HEK293 (cell line): ENCODE data around the gene CBFA2T2.
A peak's percentile ranks its signal among the peaks of the same experiment; 100 is the strongest.

Experiments used
- CTCF ChIA-PET: fragments of 350-600 bp; formaldehyde crosslinking; extraction: SDS; loops from one replicate; lab custom pipeline; 2021; ENCODE audit warnings: antibody characterized with exemption; lab: Yijun Ruan, JAX
- POLR2A ChIA-PET: fragments of 300-600 bp; formaldehyde crosslinking; extraction: SDS; loops from one replicate; lab custom pipeline; 2020; ENCODE audit warnings: antibody characterized with exemption, inconsistent platforms; lab: Yijun Ruan, JAX
- H3K27ac ChIP-seq: fragments of 200-500 bp; sonication (Bioruptor generic); 2 replicates; pipeline ENCODE4 v1.5.1; 2014; ENCODE audit warnings: low read depth, low read length, control low read depth, inconsistent platforms; ENCODE audit errors: extremely low read depth
- H3K36me3 ChIP-seq, 2 experiments: fragments of 200-500 bp in 1 of 2; sonication (Bioruptor generic) in 1 of 2; 1 replicate in 1 of 2; 2 replicates in 1 of 2; pipeline ENCODE4 v1.5.1; 2014 to 2017; ENCODE audit warnings: inconsistent platforms in 2 of 2, low read length in 2 of 2; ENCODE audit not compliant: control insufficient read depth in 2 of 2, insufficient read depth in 1 of 2
- H3K4me1 ChIP-seq: fragments of 200-500 bp; sonication (Bioruptor generic); 2 replicates; pipeline ENCODE4 v1.5.1; 2014; ENCODE audit warnings: mild to moderate bottlenecking, low read length, inconsistent platforms; ENCODE audit not compliant: control insufficient read depth, insufficient read depth
- H3K4me3 ChIP-seq: 2 replicates; pipeline ENCODE4 v1.5.1; 2011; ENCODE audit warnings: low read depth, mild to moderate bottlenecking, control low read depth, low read length, moderate library complexity
- H3K9me3 ChIP-seq: fragments of 200-500 bp; sonication (Bioruptor generic); 2 replicates; pipeline ENCODE4 v1.5.1; 2014; ENCODE audit warnings: low read depth, low read length, inconsistent platforms; ENCODE audit not compliant: control insufficient read depth, insufficient read depth
- CTCF ChIP-seq: fragments of 450-650 bp; formaldehyde crosslinking; IDR thresholded peaks from 2 replicates; pipeline ENCODE4 v1.5.1; 2016; ENCODE audit warnings: missing biosample characterization, missing genetic modification characterization
- SCRT2 ChIP-seq: fragments of 450-650 bp; formaldehyde crosslinking; IDR thresholded peaks from 2 replicates; pipeline ENCODE4 v1.5.1; 2016; ENCODE audit warnings: missing biosample characterization, missing genetic modification characterization
- TCF7L2 ChIP-seq: IDR thresholded peaks from 2 replicates; pipeline ENCODE4 v1.6.1; 2011; ENCODE audit warnings: low read depth, mild to moderate bottlenecking, inconsistent platforms, low read length, moderate library complexity, borderline replicate concordance
- ZBTB10 ChIP-seq: fragments of 450-650 bp; formaldehyde crosslinking; IDR thresholded peaks from 2 replicates; pipeline ENCODE4 v1.5.1; 2016; ENCODE audit warnings: missing biosample characterization, missing genetic modification characterization
- ZFP3 ChIP-seq: fragments of 450-650 bp; formaldehyde crosslinking; IDR thresholded peaks from 2 replicates; pipeline ENCODE4 v1.5.1; 2016; ENCODE audit warnings: low read depth, missing biosample characterization, missing genetic modification characterization
- ZNF146 ChIP-seq: fragments of 450-650 bp; formaldehyde crosslinking; IDR thresholded peaks from 2 replicates; pipeline ENCODE4 v1.5.1; 2016; ENCODE audit warnings: missing biosample characterization, missing genetic modification characterization
- ZNF292 ChIP-seq: fragments of 450-650 bp; formaldehyde crosslinking; IDR thresholded peaks from 2 replicates; pipeline ENCODE4 v1.5.1; 2016; ENCODE audit warnings: low read depth, missing biosample characterization, missing genetic modification characterization, borderline replicate concordance
- ZNF335 ChIP-seq: fragments of 450-650 bp; formaldehyde crosslinking; conservative IDR thresholded peaks from 2 replicates; pipeline ENCODE4 v1.5.1; 2016; ENCODE audit warnings: missing biosample characterization, missing genetic modification characterization
- ZNF37A ChIP-seq: fragments of 450-650 bp; IDR thresholded peaks from 2 replicates; pipeline ENCODE4 v1.5.1; 2018; ENCODE audit warnings: missing biosample characterization, missing genetic modification characterization
- ZNF48 ChIP-seq: fragments of 450-650 bp; formaldehyde crosslinking; IDR thresholded peaks from 2 replicates; pipeline ENCODE4 v1.5.1; 2016; ENCODE audit warnings: missing biosample characterization, missing genetic modification characterization
- ZNF585B ChIP-seq: fragments of 450-650 bp; formaldehyde crosslinking; IDR thresholded peaks from 2 replicates; pipeline ENCODE4 v1.5.1; 2016; ENCODE audit warnings: missing biosample characterization, missing genetic modification characterization
- ZNF654 ChIP-seq: fragments of 450-650 bp; formaldehyde crosslinking; IDR thresholded peaks from 2 replicates; pipeline ENCODE4 v1.5.1; 2016; ENCODE audit warnings: low read depth, missing biosample characterization, missing genetic modification characterization
- ZSCAN4 ChIP-seq: fragments of 450-650 bp; formaldehyde crosslinking; IDR thresholded peaks from 2 replicates; pipeline ENCODE4 v1.5.1; 2017; ENCODE audit warnings: missing biosample characterization, missing genetic modification characterization
- TF ChIP-seq, protein P1 (sequence below): fragments of 450-650 bp; formaldehyde crosslinking; IDR thresholded peaks from 2 replicates; pipeline ENCODE4; 2016; ENCODE audit warnings: missing biosample characterization, missing genetic modification characterization
- TF ChIP-seq, protein P2 (sequence below): sonication (generic); formaldehyde crosslinking; IDR thresholded peaks from 2 replicates; pipeline ENCODE4 v1.8.1; 2022; ENCODE audit warnings: mild to moderate bottlenecking, moderate library complexity, missing genetic modification reagents

The CBFA2T2 gene

DNA sequence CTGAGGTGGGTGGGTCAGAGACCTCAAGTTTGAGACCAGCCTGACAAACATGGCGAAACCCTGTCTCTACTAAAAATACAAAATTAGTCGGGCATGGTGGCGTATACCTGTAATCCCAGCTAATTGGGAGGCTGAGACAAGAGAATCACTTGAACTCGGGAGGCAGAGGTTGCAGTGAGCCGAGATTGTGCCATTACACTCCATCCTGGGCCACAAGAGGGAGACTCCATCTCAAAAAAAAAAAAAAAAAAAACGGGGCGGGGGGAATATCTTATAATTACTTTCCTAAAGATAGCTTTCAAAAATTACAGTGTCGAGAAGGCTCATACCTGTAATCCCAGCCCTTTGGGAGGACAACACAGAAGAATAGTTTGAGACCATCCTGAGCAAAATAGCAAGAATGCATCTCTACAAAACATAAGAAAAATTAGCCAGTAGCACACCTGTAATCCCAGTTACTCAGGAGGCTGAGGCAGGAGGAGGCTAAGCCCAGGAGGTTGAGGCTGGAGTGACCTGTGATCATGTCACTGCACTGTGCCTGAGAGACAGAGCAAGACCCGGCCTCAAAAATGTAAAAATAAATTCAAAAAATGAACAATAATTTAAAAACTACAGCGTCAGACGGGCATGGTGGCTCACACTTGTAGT, 25.8 kb downstream of the CBFA2T2 start:
- CTCF ChIA-PET, result interaction anchor here (0.5 to 1.2 kb wide), 7 partner anchors 12 to 1127 kb away, joined by 3 to 7 read pairs (median 3); no protein-coding TSS in a partner anchor

More for the DNA sequence above, 25.8 kb downstream of the CBFA2T2 start:
- POLR2A ChIA-PET, result interaction anchor here (0.6 kb wide), 1 partner anchor 43 kb away, joined by 4 read pairs; no protein-coding TSS in a partner anchor
- TF ChIP-seq SCRT2 (tag by site-specific recombination) (no peak), CTCF (tag by site-specific recombination) (0 out of 2 replicates have a peak, but pooled peaks have one; percentile 22), ZNF48 (no peak), TCF7L2 (no peak), ZNF585B (tag by site-specific recombination) (no peak), ZNF292 (no peak), ZFP3 (tag by site-specific recombination) (no peak), ZNF335 (tag by site-specific recombination) (no peak), ZSCAN4 (no peak), ZNF146 (tag by site-specific recombination) (no peak), ZNF37A (tag by site-specific recombination) (no peak), ZNF654 (tag by site-specific recombination) (peak; percentile 67), ZBTB10 (tag by site-specific recombination) (no peak)
- TF ChIP-seq, protein P1, sequence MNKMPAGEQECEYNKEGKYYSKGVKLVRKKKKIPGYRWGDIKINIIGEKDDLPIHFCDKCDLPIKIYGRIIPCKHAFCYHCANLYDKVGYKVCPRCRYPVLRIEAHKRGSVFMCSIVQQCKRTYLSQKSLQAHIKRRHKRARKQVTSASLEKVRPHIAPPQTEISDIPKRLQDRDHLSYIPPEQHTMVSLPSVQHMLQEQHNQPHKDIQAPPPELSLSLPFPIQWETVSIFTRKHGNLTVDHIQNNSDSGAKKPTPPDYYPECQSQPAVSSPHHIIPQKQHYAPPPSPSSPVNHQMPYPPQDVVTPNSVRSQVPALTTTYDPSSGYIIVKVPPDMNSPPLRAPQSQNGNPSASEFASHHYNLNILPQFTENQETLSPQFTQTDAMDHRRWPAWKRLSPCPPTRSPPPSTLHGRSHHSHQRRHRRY, result no peak
- TF ChIP-seq, protein P2, sequence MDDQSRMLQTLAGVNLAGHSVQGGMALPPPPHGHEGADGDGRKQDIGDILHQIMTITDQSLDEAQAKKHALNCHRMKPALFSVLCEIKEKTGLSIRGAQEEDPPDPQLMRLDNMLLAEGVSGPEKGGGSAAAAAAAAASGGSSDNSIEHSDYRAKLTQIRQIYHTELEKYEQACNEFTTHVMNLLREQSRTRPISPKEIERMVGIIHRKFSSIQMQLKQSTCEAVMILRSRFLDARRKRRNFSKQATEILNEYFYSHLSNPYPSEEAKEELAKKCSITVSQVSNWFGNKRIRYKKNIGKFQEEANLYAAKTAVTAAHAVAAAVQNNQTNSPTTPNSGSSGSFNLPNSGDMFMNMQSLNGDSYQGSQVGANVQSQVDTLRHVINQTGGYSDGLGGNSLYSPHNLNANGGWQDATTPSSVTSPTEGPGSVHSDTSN (CRISPR knock-in tag), result no peak
- Histone ChIP-seq H3K4me1 (no peaks in the 10 kb centered on the region; the same call in 1 of the 2 replicates), H3K36me3 (no peaks in the 10 kb centered on the region), H3K9me3 (no peaks in the 10 kb centered on the region), H3K27ac (no peak overlapping the region), H3K4me3 (no peak overlapping the region)
